ENCODE results near the gene IGDCC3.

The IGDCC3 gene

DNA sequence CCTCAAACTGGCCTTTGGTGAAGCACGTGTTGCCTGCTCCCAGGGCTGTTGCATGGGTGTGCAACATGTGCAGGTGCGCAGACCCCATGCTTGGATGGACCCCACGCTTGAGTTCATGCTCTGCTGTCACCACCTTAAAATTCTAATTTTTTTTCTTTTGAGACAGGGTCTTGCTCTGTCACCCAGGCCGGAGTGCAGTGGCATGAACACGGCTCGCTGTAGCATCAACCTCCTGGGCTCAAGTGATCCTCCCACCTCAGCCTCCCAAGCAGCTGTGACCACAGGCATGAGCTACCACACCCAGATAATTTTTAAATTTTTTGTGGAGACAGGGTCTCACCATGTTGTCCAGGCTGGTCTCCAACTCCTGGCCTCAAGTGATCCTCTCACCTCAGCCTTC is 9.1 kb upstream of the IGDCC3 start:
- no peak overlapping the region for H3K9ac ChIP-seq (ENCODE audit: low read depth, low read length)

DNA sequence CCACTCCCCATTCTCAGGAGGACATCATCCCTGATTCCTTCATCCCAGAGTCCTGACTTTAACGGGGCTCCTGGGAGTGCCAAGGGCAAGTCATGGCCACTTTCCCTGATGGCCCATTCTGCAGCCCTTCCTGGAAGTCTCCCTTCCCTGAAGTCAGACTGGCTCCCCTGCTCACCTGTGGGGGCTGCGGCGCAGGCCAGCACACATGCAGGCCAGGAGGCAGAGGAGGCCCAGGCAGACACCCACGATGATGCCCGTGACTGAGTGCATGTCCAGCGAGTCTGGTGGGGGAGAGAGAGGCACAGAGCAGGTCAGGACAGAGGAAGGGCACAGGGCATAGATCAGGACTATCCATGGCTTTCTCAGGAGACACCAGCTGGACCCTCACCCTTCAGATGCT is 8.6 kb upstream of the IGDCC3 start:
- Histone ChIP-seq H3K9me3 (ENCODE audit: control insufficient read depth, insufficient read depth, low read length) (no peaks in the 10 kb centered on the region), H3K36me3 (ENCODE audit: insufficient read depth, low read length) (no peaks in the 10 kb centered on the region), H3K9ac (ENCODE audit: low read depth, low read length) (no peak overlapping the region), H3K4me1 (ENCODE audit: insufficient read depth, low read length) (peaks cover 29% of the 10 kb centered on the region)

More for the DNA sequence above, 9.1 kb upstream of the IGDCC3 start:
- H3K36me3 ChIP-seq (ENCODE audit: insufficient read depth, low read length), result no peaks in the 10 kb centered on the region
- H3K9me3 ChIP-seq (ENCODE audit: control insufficient read depth, insufficient read depth, low read length), result no peaks in the 10 kb centered on the region
- H3K4me1 ChIP-seq (ENCODE audit: insufficient read depth, low read length), result peaks cover 29% of the 10 kb centered on the region

DNA sequence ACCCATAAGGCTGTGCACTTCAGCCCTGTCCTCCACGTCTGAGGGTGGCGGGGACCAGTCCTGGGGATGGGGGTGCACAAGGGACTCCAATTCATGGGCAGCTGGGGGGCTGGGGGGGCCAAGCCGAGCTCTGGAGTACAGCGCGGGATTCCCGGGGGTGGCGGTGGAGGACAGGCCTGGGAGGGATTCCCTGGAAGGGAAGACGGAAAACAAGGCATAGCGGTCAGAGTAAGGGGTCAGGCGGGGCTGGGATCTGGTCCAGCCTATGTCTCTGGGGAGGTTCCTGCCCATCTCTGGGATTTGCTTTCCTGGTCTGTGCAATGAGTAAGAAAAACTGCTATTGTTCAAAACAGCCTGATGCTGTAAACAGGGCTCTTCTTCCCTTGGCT is 8.1 kb upstream of the IGDCC3 start:
- Histone ChIP-seq H3K4me1 (ENCODE audit: insufficient read depth, low read length) (peaks cover 29% of the 10 kb centered on the region), H3K9me3 (ENCODE audit: control insufficient read depth, insufficient read depth, low read length) (no peaks in the 10 kb centered on the region), H3K9ac (ENCODE audit: low read depth, low read length) (no peak overlapping the region), H3K36me3 (ENCODE audit: insufficient read depth, low read length) (no peaks in the 10 kb centered on the region)

DNA sequence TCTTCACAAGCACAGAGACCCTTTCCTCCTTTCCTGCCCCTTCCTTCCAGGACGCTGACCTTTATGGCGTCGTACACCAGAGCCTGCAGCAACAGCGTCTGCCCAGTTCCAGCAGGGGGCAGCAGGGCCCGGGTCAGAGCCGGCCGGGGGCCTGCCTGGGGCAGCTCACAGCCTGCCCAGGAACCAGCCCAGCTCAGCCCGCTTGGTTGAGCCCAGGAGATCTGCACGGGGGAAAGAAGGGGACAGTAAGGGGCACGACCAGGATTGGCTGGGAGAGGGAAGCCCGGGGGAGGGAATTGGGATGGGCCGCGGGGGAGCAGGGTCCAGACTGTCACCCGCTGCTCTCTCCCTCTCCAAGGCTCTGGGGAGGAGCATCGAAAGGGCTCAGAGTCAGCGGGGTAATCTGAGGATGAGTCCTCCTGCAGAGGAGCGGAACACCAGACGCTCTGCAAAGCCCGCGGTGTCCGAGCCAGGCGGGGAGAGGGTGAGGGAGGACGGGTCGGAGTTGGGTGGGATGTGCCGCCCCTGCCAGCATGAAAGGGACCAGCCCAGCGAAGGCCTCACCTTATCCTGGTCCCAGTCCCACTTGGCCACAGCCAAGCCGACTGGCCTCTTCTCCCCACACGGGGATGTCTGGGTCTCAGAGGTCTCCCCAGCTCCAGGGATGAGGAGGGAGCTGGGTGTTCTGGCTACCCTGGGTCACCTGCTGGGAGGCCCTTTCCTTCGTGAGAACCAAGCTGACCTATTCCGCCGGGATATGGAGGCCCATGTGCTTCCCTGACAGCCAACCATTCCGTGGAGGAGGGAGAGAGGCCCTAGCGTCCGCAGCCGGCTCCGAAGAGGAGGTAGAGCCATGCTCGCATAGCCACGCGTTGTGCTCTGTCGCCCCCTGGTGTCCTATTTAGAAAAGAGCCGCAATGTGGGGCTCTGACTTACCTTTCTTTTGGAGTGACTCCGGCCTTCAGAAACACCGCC is 7.4 kb upstream of the IGDCC3 start:
- Histone ChIP-seq H3K36me3 (ENCODE audit: insufficient read depth, low read length) (no peaks in the 10 kb centered on the region), H3K9me3 (ENCODE audit: control insufficient read depth, insufficient read depth, low read length) (no peaks in the 10 kb centered on the region), H3K9ac (ENCODE audit: low read depth, low read length) (peak overlapping the region; percentile 39)

DNA sequence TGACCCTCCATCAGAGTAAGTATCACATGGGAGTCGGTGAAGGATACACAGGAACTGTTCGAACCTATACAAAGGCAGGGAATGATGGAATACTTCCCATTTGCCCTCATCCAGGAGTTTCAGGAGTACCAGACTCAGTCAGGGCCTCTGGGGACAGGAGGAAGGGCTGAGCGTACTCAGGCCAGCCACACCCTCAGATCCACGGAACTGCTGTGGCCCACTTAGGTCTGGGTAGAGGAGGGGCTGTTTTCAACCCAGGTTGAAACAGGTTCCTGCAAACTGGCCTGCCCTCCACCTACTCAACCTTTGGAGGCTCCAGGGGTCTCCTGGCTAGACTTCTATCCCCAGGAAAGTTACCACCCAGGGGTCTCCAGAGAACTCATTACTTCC is 6.7 kb upstream of the IGDCC3 start:
- Histone ChIP-seq H3K9ac (ENCODE audit: low read depth, low read length) (no peak overlapping the region; the same call in 1 of the 2 replicates), H3K36me3 (ENCODE audit: insufficient read depth, low read length) (no peaks in the 10 kb centered on the region), H3K4me1 (ENCODE audit: insufficient read depth, low read length) (peaks cover 22% of the 10 kb centered on the region), H3K9me3 (ENCODE audit: control insufficient read depth, insufficient read depth, low read length) (no peaks in the 10 kb centered on the region)

More for the DNA sequence above, 7.4 kb upstream of the IGDCC3 start:
- H3K4me1 ChIP-seq (ENCODE audit: insufficient read depth, low read length), result peaks cover 27% of the 10 kb centered on the region

DNA sequence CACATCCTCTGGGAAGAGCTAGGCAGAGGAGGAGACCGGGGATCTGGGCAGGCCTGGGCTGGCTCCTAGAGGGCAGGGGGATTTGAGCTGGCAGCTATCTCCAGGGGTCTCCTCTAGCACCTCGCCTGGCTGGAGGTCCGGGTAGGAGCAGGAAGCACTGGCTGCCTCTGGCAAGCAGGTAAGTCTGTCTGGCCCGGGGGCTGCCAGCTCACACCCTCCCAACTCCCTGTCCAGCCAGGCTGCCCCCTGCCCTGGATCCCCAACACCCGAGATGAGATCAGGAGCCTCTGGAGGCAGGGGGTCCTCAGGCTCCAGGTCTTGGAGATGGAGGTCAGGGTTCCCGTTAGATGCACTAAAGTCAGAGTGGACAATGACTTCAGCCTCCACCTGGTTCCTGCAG is 6.2 kb upstream of the IGDCC3 start:
- no peak overlapping the region for H3K9ac ChIP-seq (ENCODE audit: low read depth, low read length)
- no peaks in the 10 kb centered on the region for H3K36me3 ChIP-seq (ENCODE audit: insufficient read depth, low read length)
- H3K9me3 ChIP-seq (ENCODE audit: control insufficient read depth, insufficient read depth, low read length), result no peaks in the 10 kb centered on the region
- H3K4me1 ChIP-seq (ENCODE audit: insufficient read depth, low read length), result peaks cover 22% of the 10 kb centered on the region

DNA sequence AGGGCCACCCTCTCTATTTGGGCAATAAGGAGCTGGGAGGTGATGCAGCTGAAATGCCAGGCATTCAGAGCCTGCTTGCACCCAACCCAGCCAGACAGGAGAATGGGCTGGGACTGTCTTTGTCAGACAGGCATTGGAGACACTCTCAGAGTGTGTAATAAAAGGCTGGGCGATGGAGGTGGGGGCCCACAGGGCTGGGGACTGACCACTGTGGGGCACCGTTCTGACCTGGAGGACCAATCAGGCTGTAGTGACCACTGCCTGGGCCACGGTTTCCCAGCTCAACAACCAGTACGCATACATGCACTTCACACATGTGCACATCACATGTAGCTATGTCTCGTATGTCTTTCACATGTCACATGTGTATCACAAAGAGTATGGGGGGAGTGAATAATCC is 5.7 kb upstream of the IGDCC3 start:
- Histone ChIP-seq H3K4me1 (ENCODE audit: insufficient read depth, low read length) (peaks cover 26% of the 10 kb centered on the region), H3K36me3 (ENCODE audit: insufficient read depth, low read length) (no peaks in the 10 kb centered on the region), H3K9me3 (ENCODE audit: control insufficient read depth, insufficient read depth, low read length) (no peaks in the 10 kb centered on the region), H3K9ac (ENCODE audit: low read depth, low read length) (no peak overlapping the region)

DNA sequence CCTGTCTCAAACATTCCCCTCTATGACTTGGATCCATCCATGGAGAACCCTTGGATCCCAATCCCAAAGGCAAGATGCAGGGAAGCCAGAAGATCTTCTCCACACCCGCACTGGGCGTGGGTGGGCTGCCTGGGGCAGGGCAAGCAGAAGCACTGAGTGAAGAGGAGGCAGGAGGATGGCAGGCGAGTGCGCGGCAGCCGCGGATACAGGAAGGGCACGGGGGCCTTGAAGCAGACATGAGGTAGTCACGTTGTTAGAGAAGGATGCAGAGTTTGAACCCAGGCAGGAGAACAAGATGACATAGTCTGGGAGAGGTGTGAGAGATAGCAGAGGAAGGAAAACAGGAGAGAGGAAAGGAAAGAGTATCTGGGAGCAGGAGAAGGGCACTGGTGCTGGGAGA is 5.1 kb upstream of the IGDCC3 start:
- no peaks in the 10 kb centered on the region for H3K36me3 ChIP-seq (ENCODE audit: insufficient read depth, low read length)
- H3K9me3 ChIP-seq (ENCODE audit: control insufficient read depth, insufficient read depth, low read length), result no peaks in the 10 kb centered on the region
- H3K9ac ChIP-seq (ENCODE audit: low read depth, low read length), result no peak overlapping the region
- peaks cover 26% of the 10 kb centered on the region for H3K4me1 ChIP-seq (ENCODE audit: insufficient read depth, low read length)

DNA sequence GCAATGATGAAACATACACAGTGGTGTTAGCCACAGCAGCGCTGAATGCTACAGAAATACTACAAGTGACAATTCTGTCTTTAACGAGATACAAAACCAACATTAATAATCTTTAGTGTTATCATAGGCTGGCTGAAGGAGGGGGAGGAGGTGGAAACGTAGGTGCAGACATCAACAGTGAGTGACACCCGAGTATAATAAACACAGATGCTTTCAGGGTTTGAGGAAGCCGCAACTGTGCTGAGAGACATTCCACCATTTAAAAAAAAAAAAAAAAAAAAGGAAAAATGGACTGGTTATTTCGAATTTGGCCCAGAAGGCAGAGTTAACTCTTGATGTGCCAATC is 4.3 kb upstream of the IGDCC3 start:
- no peaks in the 10 kb centered on the region for H3K36me3 ChIP-seq (ENCODE audit: insufficient read depth, low read length)
- H3K9ac ChIP-seq (ENCODE audit: low read depth, low read length), result no peak overlapping the region
- H3K9me3 ChIP-seq (ENCODE audit: control insufficient read depth, insufficient read depth, low read length), result no peaks in the 10 kb centered on the region
- H3K4me1 ChIP-seq (ENCODE audit: insufficient read depth, low read length), result peaks cover 26% of the 10 kb centered on the region

DNA sequence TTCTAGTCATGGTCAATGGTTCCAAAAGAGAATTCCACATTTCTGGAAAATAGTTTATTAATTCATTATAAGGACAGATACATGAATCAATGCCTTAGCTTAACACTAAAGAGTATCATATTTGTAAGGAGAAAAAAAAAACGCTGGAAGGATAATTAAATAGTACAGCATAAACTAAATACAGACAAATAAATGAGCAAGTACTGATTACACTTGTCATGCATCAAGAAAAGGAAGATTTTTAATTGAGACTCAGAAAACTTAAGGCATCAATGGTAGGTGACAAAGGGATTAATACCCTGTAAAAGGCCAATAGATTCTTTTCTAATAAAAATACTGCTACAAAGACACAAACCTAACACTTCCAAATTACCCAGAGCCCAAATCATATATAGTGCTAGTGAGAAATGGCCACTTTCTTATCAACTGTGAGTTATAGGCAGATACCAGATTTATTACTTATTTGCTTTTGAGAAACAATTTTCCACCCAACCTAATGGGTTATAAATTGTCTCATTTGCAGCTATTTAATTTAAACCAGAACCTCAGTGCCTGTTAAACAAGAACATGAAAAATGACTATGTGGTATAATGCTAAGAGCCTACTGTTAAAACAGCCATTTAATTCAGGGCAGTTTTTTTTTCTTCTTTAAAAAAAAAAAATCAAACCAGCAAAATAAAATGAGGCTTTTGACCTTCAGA is 3.8 kb upstream of the IGDCC3 start:
- Histone ChIP-seq H3K4me1 (ENCODE audit: insufficient read depth, low read length) (peaks cover 26% of the 10 kb centered on the region), H3K9me3 (ENCODE audit: control insufficient read depth, insufficient read depth, low read length) (no peaks in the 10 kb centered on the region), H3K36me3 (ENCODE audit: insufficient read depth, low read length) (no peaks in the 10 kb centered on the region), H3K9ac (ENCODE audit: low read depth, low read length) (no peak overlapping the region)

DNA sequence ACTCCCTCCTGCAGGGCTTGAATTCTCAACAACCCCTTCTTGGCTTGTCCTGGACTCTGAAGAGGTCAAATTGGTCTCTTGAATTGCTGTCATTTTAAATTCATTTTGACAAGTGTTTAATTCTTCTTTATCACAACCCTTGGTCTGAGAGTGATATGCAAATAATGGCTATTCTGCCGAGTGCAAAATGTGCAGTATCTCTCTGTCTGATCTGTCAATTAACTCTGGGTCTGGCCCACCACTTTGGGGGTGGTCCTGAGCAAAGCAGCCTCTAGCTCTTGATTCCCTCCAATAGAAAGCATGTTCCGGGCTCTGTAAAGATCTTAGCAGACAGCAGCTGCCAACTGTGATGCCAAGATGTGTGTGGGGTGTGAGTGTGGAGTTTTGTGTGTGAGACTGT is 2.2 kb upstream of the IGDCC3 start:
- no peak overlapping the region for H3K9ac ChIP-seq (ENCODE audit: low read depth, low read length)

DNA sequence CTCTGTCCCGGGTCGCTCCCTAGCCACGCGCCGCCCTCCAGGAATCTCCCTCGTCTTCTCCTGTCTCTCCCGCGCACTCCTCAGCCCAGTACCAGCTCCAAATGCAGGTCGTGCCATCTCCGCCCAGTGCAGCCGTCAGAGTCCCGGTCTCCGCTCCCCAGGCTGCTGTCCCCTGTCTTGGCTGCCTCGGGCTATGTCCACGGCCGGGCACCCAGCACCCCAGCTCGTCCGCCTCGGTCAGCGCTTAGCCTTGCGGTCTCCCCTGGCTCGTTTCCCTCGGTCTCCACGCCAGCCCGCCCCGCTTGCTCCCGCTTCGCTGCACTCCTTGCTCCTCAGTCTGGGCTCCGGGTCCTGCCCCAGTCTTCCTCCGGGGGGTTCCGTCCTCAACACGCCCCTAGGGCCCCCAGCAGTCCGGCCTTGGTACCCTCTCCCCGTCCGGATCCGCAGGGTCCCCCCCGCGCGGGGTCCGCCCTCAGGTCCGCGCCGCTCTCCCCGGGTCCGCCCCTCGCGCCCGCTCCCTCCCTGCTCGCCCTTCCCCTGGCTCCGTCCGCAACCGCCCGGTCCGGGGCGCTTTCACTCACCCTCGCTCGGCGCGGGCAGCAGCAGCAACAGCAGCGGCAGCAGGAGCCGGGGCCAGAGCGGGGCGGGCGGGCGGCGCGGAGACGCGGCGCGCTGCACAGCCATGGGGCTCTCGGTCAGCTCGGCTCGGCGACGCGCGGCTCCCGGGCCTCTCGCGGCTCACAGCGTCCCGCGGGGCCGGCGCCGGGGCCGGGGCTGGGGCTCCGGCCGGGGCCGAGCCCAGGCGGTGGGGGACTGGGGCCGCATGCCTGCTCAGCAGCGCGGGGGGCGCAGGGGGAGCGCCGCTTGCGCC is 462 bp downstream of the IGDCC3 start:
- H3K9ac ChIP-seq (ENCODE audit: low read depth, low read length), result peak overlapping the region; percentile 59
- no peaks in the 10 kb centered on the region; the same call in 1 of the 2 replicates for H3K36me3 ChIP-seq (ENCODE audit: insufficient read depth, low read length)
- no peaks in the 10 kb centered on the region for H3K9me3 ChIP-seq (ENCODE audit: control insufficient read depth, insufficient read depth, low read length)
- peaks cover 17% of the 10 kb centered on the region for H3K4me1 ChIP-seq (ENCODE audit: insufficient read depth, low read length)

More for the DNA sequence above, 2.2 kb upstream of the IGDCC3 start:
- Histone ChIP-seq H3K36me3 (ENCODE audit: insufficient read depth, low read length) (no peaks in the 10 kb centered on the region), H3K9me3 (ENCODE audit: control insufficient read depth, insufficient read depth, low read length) (no peaks in the 10 kb centered on the region), H3K4me1 (ENCODE audit: insufficient read depth, low read length) (peaks cover 23% of the 10 kb centered on the region)

DNA sequence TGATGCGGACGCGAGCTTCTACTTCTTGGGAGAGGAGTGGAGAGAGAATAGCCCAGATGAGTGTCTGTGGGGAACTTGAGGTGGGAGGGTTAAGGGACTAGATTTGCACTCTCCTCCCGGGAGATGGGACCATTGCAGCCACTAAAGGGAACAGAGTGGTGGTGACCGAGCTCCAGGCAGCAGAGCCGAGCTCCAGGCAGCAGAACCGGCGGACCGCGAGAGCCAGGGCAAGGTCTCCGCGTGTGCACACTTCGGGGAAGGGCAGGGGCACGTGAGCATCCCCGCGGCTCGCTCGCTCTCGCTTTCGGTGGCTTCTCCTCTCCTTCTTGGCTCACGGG is 1.1 kb downstream of the IGDCC3 start:
- Histone ChIP-seq H3K4me1 (ENCODE audit: insufficient read depth, low read length) (peaks cover 14% of the 10 kb centered on the region), H3K9ac (ENCODE audit: low read depth, low read length) (peak overlapping the region; percentile 59), H3K36me3 (ENCODE audit: insufficient read depth, low read length) (no peaks in the 10 kb centered on the region; the same call in 1 of the 2 replicates), H3K9me3 (ENCODE audit: control insufficient read depth, insufficient read depth, low read length) (no peaks in the 10 kb centered on the region)

DNA sequence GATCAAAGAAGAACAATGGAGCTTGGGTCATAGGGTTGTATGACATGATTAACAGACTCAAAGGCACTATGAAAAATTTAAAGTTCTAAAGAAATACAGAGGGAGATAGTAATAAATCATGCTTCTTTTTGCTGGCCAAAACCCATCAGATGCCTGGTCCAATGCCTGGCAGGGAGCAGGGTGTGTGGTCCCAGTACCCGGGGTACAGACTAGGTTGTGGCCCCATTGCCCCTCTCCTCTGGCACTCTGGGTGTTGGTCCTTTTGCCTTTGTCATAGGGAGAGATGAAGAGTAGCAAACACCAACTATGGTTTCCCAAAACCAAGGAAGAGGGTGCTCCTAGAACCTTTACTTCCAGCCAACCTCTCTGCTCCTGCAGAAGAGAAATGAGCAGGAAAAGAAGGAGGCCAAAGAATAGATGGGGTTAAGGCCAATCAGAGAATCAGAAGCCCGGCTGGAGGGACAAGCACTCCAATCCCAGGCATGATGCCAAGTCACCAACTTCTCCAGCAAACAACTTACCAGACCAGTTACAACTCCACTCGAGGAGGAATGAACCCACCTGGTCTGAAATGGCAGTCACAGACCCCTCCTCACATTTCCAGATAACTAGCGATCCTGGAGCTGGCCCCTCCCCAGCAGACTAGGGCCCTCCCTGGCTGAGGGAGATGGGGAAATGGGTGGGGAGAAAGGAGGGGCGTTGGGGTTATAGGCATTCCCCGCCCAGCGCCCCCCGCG is 1.8 kb downstream of the IGDCC3 start:
- Histone ChIP-seq H3K4me1 (ENCODE audit: insufficient read depth, low read length) (peaks cover 14% of the 10 kb centered on the region), H3K9me3 (ENCODE audit: control insufficient read depth, insufficient read depth, low read length) (no peaks in the 10 kb centered on the region), H3K36me3 (ENCODE audit: insufficient read depth, low read length) (no peaks in the 10 kb centered on the region; the same call in 1 of the 2 replicates), H3K9ac (ENCODE audit: low read depth, low read length) (peak overlapping the region; percentile 26; the same call in 1 of the 2 replicates)

Measured in ES-I3 (cell line).